Measurements from ENCODE around the gene SPOCK2. TPM values are rescaled to one million over a fixed set of nuclear protein-coding genes. Genes with fewer than 3 reads are reported as not detected.
A peak's percentile ranks its signal among the peaks of the same experiment; 100 is the strongest.
"Not testable (repeated sequence)": the region's sequence is repeated elsewhere in the genome, so short reads cannot be mapped to it uniquely, and the experiment has no call there.

SPOCK2 gene, protein sequence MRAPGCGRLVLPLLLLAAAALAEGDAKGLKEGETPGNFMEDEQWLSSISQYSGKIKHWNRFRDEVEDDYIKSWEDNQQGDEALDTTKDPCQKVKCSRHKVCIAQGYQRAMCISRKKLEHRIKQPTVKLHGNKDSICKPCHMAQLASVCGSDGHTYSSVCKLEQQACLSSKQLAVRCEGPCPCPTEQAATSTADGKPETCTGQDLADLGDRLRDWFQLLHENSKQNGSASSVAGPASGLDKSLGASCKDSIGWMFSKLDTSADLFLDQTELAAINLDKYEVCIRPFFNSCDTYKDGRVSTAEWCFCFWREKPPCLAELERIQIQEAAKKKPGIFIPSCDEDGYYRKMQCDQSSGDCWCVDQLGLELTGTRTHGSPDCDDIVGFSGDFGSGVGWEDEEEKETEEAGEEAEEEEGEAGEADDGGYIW
- 0.78 and 1.9 TPM in 2 replicates for total RNA-seq
- polyA plus RNA-seq (2012): 0.43 TPM

GRCh38 chr10:72087969-72088888 is at the start of gene SPOCK2:
TSS of gene SPOCK2 (minus strand) at chr10:72088551. CDS start at chr10:72088328, 223 bp downstream.
- DNase-seq (ENCODE audit: low read depth): peak; percentile 21

DNA sequence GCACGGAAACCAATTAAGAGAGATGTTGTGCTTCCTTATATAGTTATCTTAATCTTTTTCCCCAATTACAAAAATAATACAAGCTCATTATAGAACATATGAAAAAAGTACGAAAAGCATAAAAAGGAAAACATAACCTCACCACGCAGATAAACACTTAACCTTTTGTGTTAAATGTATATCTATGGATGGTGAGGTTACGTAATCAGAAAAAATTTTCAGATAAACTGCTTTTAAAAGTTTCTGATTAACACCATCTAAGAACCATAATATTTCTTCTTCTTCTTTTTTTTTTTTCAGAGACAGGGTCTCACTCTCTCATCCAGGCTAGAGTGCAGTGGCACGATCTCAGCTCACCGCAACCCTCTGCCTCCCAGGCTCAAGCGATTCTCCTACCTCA is 49.2 kb upstream of the SPOCK2 start:
- no peak for DNase-seq (ENCODE audit: low read depth)

GRCh38 chr10:72136225-72136624 is 47.9 kb upstream of the SPOCK2 start:
- DNase-seq (ENCODE audit: low read depth): not testable (repeated sequence)

GRCh38 chr10:72134785-72135767 is 46.7 kb upstream of the SPOCK2 start:
- no peak for DNase-seq (ENCODE audit: low read depth)

- DNase-seq (ENCODE audit: low read depth): peak; percentile 76
Observed at GRCh38 chr10:72133517-72133916, 45.2 kb upstream of the SPOCK2 start.

DNA sequence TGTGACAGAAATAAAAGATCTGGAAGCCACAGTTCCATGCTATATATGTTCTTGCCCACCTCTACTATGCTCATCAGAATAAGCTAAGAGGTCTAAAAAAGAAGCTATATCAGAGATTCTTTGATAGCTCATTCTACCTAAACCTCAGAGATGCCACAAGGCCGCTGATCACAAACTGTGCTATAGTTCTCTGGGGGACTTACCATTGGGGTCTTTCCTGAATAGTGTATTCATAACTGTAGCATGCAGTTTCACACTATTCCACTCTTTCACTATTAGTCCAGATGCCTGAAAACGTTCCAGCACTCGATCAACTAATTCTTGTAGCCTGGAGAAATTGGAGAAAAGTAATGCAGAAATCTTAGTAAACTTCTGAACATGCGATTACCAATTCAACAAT is 44.5 kb upstream of the SPOCK2 start:
- no peak for DNase-seq (ENCODE audit: low read depth)

DNA sequence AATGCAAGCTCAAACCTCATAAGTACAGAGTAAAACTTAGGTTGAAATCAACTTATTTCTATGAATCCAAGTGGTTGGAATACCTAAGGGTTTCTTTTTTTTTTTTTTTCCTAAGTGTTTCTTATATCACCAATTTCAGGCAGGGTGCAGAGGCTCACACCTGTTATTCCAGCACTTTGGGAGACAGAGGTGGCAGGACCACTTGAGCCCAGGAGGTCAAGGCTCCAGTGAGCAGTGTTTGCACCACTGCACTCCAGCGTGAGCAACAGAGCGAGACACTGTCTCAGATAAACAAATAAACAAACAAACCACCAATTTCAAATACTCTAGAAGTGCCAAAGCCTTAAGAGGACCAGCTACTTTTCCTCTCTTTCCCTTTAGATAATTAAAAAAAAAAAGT is 39.2 kb upstream of the SPOCK2 start:
- DNase-seq (ENCODE audit: low read depth): no peak

DNA sequence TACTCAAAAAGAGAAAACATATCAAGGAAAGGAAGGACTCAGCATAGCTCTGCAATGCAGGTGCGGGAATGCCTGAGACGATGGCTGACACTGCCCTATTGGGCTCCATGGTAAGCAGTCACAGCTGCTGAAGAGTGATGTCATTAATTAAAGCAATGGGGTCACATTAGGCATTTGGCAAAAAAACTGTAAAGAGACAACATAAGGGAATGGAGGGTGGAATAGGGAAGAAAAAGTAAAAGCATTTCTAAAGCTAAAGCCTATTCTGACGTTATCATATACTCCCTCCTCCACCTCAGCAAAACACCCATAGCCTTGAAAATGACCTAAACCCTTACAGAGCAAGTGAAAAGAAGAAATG is 38.5 kb upstream of the SPOCK2 start:
- no peak for DNase-seq (ENCODE audit: low read depth)

- peak; percentile 8 for DNase-seq (ENCODE audit: low read depth)
Observed at GRCh38 chr10:72126184-72126871, 38.0 kb upstream of the SPOCK2 start.

GRCh38 chr10:72124989-72125388 is 36.6 kb upstream of the SPOCK2 start:
- peak; percentile 49 for DNase-seq (ENCODE audit: low read depth)

DNA sequence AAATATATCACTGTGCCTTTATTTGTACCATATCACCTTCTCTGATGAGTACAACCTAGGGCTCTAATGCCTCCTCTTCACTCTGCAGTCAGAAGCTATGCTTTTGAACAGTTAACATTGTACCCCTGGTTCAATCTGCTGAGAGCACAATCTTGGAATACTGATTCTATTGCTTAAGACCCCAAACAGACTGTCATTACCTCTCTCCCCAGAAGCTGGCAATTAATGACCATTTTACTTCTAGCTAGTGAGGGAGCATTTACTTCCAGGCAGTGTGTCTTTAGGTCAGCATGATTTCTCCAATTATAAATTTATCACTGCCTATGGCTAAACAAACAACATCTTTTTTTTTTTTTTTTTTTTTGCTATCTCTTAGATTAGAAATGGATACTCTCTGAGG is 36.0 kb upstream of the SPOCK2 start:
- DNase-seq (ENCODE audit: low read depth): no peak

- DNase-seq (ENCODE audit: low read depth): no peak
Observed at GRCh38 chr10:72123616-72124015, 35.3 kb upstream of the SPOCK2 start.

- DNase-seq (ENCODE audit: low read depth): no peak
Observed at GRCh38 chr10:72122221-72122620, 33.9 kb upstream of the SPOCK2 start.

DNA sequence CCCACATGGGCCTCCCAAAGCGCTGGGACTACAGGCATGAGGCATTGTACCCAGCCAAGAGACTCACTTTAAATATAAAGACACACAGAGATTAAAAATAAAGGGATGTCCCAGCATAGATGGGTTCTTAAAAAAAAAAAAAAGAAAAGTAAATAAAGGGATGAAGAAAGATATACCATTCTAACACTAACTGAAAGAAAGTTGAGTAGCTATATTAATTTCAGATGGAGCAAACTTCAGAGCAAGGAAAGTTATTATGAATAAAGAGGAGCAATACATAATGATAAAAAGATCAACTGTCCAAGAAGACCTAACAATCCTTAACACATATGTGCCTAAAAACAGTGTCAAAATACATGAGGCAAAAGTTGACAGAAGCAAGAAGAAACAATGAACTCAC is 33.0 kb upstream of the SPOCK2 start:
- DNase-seq (ENCODE audit: low read depth): no peak

- DNase-seq (ENCODE audit: low read depth): no peak
Observed at GRCh38 chr10:72116372-72116771, 28.0 kb upstream of the SPOCK2 start.

DNA sequence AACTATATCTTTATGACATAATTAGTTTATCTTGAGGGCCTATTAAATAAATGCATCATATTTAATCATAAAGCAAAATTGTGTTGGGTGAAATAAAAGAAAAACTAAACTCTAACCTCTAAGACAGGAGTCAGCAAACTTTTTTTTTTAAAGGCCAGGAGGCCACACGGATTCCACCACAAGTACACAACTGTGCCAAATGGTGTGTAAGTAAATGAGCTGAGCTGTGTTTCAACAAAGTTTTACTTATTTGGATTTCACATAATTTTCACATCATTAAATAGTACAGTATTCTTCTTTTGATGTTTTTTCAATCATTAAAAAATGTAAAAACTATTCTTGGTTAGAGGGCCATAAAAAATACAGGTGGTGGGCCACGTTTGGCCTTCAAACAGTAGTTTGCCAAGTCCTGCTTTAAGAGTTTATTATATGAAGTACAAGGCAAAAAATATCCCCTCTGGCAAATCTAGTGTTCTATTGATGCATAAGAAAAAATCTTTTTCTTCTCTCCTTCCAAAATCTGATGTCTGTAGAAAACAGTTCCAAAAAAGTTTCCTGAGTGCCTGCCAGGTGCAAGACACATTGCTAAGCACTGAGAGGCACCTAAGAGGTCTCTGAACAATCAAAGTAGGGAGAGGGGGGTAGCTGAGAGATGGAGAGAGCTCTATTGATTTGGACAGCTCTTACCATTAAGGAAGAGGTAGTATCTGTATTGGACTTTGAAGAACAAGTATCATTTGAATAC is 26.5 kb upstream of the SPOCK2 start:
- DNase-seq (ENCODE audit: low read depth): no peak

GRCh38 chr10:72110673-72111401 is 22.5 kb upstream of the SPOCK2 start:
- DNase-seq (ENCODE audit: low read depth): no peak

DNA sequence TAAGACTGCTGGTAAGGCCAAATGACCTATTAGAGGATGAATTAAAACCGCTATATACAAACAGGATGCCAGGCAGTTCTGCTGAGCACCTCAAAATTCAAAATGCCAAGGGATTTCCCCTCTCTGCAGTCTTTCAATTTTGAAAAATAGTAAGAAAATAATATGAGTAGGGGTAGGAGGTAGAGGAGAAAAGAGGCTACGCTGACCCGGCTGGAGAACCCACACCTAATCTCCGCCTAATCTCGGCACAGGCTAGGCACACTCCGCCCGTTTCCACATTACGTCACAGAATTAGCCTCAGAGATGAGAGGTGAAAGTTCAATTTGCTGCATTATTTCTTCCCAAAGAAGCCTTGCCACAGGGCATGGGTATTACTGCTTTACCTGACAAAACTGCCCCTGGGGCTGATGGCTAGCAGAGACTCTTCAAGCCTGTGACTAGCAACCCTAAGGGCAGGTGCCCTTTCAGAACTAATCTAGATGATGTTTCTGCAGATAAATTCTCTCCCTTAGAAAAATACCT is 21.3 kb upstream of the SPOCK2 start:
- DNase-seq (ENCODE audit: low read depth): no peak
